Measurements from ENCODE around the gene S100Z.
"Not testable (repeated sequence)": the region's sequence is repeated elsewhere in the genome, so short reads cannot be mapped to it uniquely, and the experiment has no call there.

The S100Z gene

DNA sequence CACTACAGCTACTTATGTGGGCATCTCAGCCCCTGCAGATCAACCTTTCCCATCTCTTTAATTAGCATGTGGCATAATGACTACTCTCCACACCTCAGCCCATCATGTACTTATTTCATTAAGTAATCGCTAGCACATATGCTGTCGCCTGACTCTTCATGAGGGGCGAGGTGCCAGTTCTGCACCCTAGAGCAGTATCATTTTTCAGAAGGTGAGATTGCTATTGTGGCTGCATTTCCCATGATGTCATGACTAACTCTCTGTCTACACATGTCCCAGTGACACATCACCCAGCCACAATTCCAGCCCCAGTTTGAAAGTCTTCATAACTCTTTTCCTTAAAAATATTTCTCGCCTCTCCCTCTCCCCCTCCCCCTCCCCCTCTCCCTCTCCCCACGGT is 38.6 kb upstream of the S100Z start:
- WGBS, 2 experiments (ENCODE audit: insufficient coverage in 2 of 2), result 98 to 100% methylated on average over 2 to 4 of the region's 5 CpGs
- H3K4me1 ChIP-seq (ENCODE audit: control insufficient read depth, insufficient read depth, low read length, poor library complexity, severe bottlenecking), result peaks cover 35% of the 10 kb centered on the region
- no peaks in the 10 kb centered on the region for H3K36me3 ChIP-seq (ENCODE audit: control insufficient read depth, insufficient read depth, low read length)
- no peak overlapping the region for H3K4me3 ChIP-seq (ENCODE audit: extremely low read depth, insufficient read depth, low read length, poor library complexity, severe bottlenecking)
- no peak overlapping the region for H3K27ac ChIP-seq (ENCODE audit: low read depth, low read length, severe bottlenecking)
- H3K9me3 ChIP-seq (ENCODE audit: control insufficient read depth, low read length), result peaks cover 8% of the 10 kb centered on the region

DNA sequence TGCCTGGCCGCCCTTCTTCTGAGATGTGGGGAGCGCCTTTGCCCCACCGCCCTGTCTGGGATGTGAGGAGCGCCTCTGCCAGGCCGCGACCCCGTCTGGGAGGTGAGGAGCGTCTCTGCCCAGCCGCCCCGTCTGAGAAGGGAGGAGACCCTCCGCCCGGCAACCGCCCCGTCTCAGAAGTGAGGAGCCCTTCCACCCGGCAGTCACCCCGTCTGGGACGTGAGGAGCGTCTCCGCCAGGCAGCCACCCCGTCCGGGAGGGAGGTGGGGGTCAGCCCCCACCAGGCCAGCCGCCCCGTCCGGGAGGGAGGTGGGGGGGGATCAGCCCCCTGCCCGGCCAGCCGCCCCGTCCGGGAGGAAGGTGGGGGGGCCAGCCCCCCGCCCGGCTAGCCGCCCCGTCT is 37.6 kb upstream of the S100Z start:
- not testable (repeated sequence) for H3K27ac ChIP-seq (ENCODE audit: low read depth, low read length, severe bottlenecking); H3K9me3 ChIP-seq (ENCODE audit: control insufficient read depth, low read length); H3K36me3 ChIP-seq (ENCODE audit: control insufficient read depth, insufficient read depth, low read length); H3K4me3 ChIP-seq (ENCODE audit: extremely low read depth, insufficient read depth, low read length, poor library complexity, severe bottlenecking)
- H3K4me1 ChIP-seq (ENCODE audit: control insufficient read depth, insufficient read depth, low read length, poor library complexity, severe bottlenecking), result peaks cover 32% of the 10 kb centered on the region
- 92 to 94% methylated on average over 8 to 24 of the region's 32 CpGs for WGBS, 2 experiments (ENCODE audit: insufficient coverage in 2 of 2)

DNA sequence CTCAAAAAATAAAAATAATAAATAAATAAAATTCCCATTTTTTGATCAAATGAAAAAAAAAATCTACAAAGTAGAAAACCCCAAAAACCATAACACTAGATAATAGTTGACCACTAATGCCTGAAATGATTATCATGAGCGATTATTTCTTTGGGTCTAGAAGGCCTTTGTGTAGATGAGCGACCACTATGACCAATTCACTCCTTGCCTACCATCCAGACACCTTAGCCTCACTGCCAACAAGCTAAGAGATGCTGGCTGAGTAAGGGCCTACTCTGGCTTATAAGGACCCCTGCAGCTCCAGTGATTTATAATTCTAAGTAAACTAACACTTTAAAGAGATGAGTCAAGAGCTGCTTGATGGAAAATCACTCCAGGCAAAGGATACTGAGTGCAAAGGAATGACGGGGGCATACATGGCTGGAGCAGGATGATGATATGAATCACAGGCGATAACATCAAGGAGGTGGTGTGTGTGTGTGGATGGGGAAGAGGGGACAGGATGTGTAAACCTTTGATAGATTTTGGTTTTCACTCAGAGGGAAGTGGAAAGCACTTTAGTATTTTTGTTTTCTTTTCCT is 35.7 kb upstream of the S100Z start:
- 68 to 85% methylated on average over 2 of the region's 4 CpGs for WGBS, 2 experiments (ENCODE audit: insufficient coverage in 2 of 2)
- peaks cover 8% of the 10 kb centered on the region for H3K9me3 ChIP-seq (ENCODE audit: control insufficient read depth, low read length)
- no peaks in the 10 kb centered on the region for H3K36me3 ChIP-seq (ENCODE audit: control insufficient read depth, insufficient read depth, low read length)

DNA sequence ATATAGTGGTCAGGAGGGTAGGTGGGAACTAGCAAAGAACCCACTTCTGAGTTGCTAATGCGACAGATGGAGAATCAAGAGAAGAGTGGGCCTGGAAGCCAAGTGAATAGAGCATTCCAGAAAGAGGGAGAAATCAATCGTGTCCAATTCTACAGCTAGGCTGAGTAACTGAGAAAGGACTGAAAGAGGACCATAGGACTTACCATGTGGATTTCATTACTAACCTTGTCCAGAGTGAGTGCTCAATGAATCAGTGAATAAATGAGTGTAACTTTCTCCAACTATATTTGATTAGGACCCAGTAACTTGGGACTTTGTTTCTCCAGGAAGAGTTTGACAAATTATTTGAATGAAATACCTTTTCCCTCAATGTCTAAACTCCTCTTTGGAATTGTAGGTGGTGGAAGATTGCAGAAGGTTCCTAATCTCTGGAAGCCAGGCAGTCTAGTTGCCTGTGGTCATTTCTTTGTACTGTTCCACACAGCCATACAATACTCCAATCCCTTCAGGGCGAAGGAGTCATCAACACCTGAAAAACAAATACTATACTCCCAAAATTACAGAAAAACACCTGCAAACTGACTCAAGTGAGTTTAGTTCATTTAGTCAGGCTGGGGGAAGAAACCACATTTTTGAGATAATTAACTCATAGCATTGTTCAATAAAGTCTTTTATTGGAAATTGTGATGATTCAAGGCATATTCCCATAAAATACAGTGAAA is 33.5 kb upstream of the S100Z start:
- peaks cover under 1% of the 10 kb centered on the region for H3K9me3 ChIP-seq (ENCODE audit: control insufficient read depth, low read length)
- peaks cover 11% of the 10 kb centered on the region for H3K4me1 ChIP-seq (ENCODE audit: control insufficient read depth, insufficient read depth, low read length, poor library complexity, severe bottlenecking)
- peaks cover under 1% of the 10 kb centered on the region for H3K36me3 ChIP-seq (ENCODE audit: control insufficient read depth, insufficient read depth, low read length)
- WGBS, 2 experiments (ENCODE audit: insufficient coverage in 2 of 2), result 100% methylated on average over 1 to 2 of the region's 3 CpGs
- H3K4me3 ChIP-seq (ENCODE audit: extremely low read depth, insufficient read depth, low read length, poor library complexity, severe bottlenecking), result no peak overlapping the region
- H3K27ac ChIP-seq (ENCODE audit: low read depth, low read length, severe bottlenecking), result no peak overlapping the region

More for the DNA sequence above, 35.7 kb upstream of the S100Z start:
- H3K27ac ChIP-seq (ENCODE audit: low read depth, low read length, severe bottlenecking), result peak overlapping the region; percentile 71
- H3K4me3 ChIP-seq (ENCODE audit: extremely low read depth, insufficient read depth, low read length, poor library complexity, severe bottlenecking), result no peak overlapping the region
- H3K4me1 ChIP-seq (ENCODE audit: control insufficient read depth, insufficient read depth, low read length, poor library complexity, severe bottlenecking), result peaks cover 15% of the 10 kb centered on the region

DNA sequence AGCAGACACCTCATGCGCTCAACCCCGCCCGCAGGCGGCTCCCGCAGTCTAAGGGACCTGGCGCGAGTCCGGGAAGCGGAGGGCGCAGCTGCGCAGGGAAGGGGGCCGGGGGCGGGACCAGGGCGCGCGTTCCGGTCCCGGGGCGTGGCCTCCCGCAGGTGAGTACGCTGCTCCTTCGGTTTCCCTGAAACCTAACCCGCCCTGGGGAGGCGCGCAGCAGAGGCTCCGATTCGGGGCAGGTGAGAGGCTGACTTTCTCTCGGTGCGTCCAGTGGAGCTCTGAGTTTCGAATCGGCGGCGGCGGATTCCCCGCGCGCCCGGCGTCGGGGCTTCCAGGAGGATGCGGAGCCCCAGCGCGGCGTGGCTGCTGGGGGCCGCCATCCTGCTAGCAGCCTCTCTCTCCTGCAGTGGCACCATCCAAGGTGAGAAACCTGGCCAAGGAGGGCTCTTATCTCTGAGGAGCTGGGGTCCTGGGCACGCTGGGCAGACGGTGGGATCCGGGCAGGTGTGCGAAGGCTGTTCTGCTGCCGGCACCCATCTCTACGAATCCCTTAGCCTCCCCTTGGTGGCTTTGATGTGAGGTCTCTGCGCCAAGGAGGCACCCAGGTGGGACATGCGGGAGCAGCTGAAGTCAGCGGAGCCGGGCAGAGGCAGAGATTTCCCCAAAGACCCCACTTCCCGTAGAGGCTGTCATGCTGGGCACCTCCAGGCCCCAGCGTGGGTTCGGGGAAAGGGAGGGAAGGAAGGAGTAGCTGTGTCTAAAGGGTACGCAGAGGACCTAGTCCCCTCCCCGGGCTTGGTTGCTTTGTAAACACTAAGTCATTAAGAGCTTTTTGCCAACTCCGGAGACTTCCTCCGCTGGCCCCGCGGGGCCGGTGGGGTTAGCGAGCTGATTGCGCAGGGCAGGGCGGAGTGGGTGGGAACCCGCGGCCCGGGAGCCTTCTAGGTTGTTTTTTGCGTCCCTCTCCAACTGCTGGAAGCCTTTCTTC is 30.7 kb upstream of the S100Z start, which contains the start of gene F2RL1:
F2RL1 (plus strand) TSS at position 187 of the 988 bp plus-strand sequence; CDS start at position 340, 153 bp downstream.
- H3K4me3 ChIP-seq (ENCODE audit: extremely low read depth, insufficient read depth, low read length, poor library complexity, severe bottlenecking), result peak within 1 kb of the TSS; percentile 96
- peaks cover 12% of the 10 kb centered on the region for H3K4me1 ChIP-seq (ENCODE audit: control insufficient read depth, insufficient read depth, low read length, poor library complexity, severe bottlenecking)
- 1% methylated on average over 62 to 66 of the region's 72 CpGs for WGBS, 2 experiments (ENCODE audit: insufficient coverage in 2 of 2)
- peak within 1 kb of the TSS; percentile 59 for H3K27ac ChIP-seq (ENCODE audit: low read depth, low read length, severe bottlenecking)
- H3K36me3 ChIP-seq (ENCODE audit: control insufficient read depth, insufficient read depth, low read length), result peaks cover 27% of the 10 kb centered on the region
- H3K9me3 ChIP-seq (ENCODE audit: control insufficient read depth, low read length), result no peaks in the 10 kb centered on the region

DNA sequence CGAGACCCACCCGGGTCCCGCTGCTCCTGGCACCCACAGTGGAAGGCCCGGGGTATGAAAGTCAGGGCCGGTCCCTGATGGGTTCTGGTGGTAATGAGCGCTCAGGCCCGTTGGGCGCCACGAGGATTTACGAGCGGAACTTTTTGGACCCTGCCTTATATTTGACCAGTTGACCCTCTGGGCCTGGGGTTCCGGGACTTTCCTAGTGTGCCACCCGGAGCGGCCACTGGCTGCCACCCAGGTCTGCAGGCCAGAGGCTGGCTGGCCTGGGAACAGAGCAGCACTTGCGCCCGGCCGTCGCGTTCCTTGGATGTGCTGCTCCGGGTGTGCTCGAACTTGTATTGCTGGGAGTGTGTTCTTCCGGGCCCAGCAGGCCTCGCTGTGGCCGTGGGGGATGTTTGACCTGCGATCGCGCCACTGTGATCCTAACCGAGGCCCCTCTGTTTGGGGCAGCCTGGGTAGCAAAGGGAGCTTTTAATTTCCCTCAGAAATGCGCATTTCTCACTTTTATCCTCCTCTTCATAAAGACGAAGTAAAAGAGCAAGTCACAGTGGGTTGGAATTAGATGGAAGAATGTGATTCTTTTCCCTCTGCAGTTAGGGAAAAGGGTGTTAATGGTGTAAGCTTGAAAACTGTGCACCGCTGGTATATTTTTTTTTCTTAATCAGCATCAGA is 29.8 kb upstream of the S100Z start:
- 4 to 7% methylated on average over 20 to 26 of the region's 31 CpGs for WGBS, 2 experiments (ENCODE audit: insufficient coverage in 2 of 2)
- H3K4me3 ChIP-seq (ENCODE audit: extremely low read depth, insufficient read depth, low read length, poor library complexity, severe bottlenecking), result peak overlapping the region; percentile 96

DNA sequence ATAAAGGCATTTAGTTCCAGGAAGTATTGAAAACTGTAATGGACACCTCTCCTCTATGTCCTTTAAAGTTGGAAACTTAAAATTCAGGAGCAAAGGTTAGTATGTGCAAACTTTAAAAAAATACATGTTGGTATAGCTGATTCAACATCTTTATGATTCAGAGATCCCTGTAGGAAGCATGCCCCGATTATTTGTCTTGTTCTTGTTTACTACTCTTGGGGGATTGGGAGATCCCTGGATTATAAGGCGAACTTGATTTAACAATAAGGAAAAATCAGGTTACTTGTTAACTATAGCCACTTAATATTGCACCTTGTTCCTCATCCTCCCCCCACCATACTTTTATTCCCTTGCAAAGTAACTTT is 29.3 kb upstream of the S100Z start:
- 0 to 40% methylated on average over 1 of the region's 2 CpGs for WGBS, 2 experiments (ENCODE audit: insufficient coverage in 2 of 2)
- peak overlapping the region; percentile 96 for H3K4me3 ChIP-seq (ENCODE audit: extremely low read depth, insufficient read depth, low read length, poor library complexity, severe bottlenecking)
- peaks cover 39% of the 10 kb centered on the region for H3K36me3 ChIP-seq (ENCODE audit: control insufficient read depth, insufficient read depth, low read length)
- H3K9me3 ChIP-seq (ENCODE audit: control insufficient read depth, low read length), result no peaks in the 10 kb centered on the region
- H3K4me1 ChIP-seq (ENCODE audit: control insufficient read depth, insufficient read depth, low read length, poor library complexity, severe bottlenecking), result peaks cover 17% of the 10 kb centered on the region
- H3K27ac ChIP-seq (ENCODE audit: low read depth, low read length, severe bottlenecking), result no peak overlapping the region

More for the DNA sequence above, 29.8 kb upstream of the S100Z start:
- peaks cover 34% of the 10 kb centered on the region for H3K36me3 ChIP-seq (ENCODE audit: control insufficient read depth, insufficient read depth, low read length)
- H3K27ac ChIP-seq (ENCODE audit: low read depth, low read length, severe bottlenecking), result peak overlapping the region; percentile 31
- peaks cover 15% of the 10 kb centered on the region for H3K4me1 ChIP-seq (ENCODE audit: control insufficient read depth, insufficient read depth, low read length, poor library complexity, severe bottlenecking)
- no peaks in the 10 kb centered on the region for H3K9me3 ChIP-seq (ENCODE audit: control insufficient read depth, low read length)

DNA sequence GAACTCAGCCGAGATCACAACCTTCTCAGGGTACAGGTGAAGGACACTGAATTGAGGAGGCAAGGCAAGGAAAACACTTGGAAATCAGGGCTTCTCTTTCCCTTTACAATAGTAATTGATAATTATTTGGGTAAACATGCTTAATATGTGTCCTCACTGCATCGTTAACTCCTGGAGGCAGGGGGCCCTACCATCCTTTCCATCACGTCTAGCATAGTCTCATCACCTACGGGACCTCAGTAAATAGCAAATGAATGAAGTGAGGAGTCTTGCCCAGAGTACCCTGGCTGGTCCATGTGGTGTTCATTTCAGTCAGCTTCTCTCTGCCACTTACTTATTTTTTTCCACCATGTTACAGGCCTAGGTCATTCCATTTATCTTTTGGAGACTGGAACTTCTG is 28.7 kb upstream of the S100Z start:
- Histone ChIP-seq H3K4me1 (ENCODE audit: control insufficient read depth, insufficient read depth, low read length, poor library complexity, severe bottlenecking) (peaks cover 15% of the 10 kb centered on the region), H3K36me3 (ENCODE audit: control insufficient read depth, insufficient read depth, low read length) (peaks cover 44% of the 10 kb centered on the region), H3K27ac (ENCODE audit: low read depth, low read length, severe bottlenecking) (no peak overlapping the region), H3K9me3 (ENCODE audit: control insufficient read depth, low read length) (no peaks in the 10 kb centered on the region), H3K4me3 (ENCODE audit: extremely low read depth, insufficient read depth, low read length, poor library complexity, severe bottlenecking) (peak overlapping the region; percentile 96)
- 60% methylated on average over 2 of the region's 4 CpGs; no CpG with 5 or more reads in 1 of the 2 experiments for WGBS, 2 experiments (ENCODE audit: insufficient coverage in 2 of 2)

DNA sequence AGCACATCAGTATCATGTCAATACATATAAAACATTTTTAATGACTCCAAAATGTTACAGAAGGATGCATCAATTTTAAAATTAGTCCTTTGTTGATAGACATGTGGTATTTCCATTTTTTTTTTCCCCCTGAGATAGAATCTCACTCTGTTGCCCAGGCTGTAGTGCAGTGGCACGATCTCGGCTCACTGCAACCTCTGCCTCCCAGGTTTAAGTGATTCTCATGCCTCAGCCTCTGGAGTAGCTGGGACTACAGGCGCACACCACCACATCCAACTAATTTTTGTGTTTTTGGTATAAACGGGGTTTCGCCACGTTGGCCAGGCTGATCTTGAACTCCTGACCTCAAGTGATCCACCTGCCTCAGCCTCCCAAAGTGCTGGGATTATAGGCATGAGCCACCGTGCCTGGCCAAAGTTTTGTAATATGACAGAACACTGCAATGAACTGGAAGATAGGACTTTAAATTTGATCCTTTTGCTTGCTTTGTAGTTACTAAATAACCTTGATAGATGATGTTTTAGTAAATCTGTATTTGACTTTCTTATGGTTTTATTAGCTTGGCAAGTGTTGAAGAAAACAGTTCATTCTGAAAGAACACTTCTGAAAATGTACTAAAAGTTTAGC is 27.6 kb upstream of the S100Z start:
- Histone ChIP-seq H3K4me3 (ENCODE audit: extremely low read depth, insufficient read depth, low read length, poor library complexity, severe bottlenecking) (peak overlapping the region; percentile 96), H3K4me1 (ENCODE audit: control insufficient read depth, insufficient read depth, low read length, poor library complexity, severe bottlenecking) (peaks cover 15% of the 10 kb centered on the region), H3K36me3 (ENCODE audit: control insufficient read depth, insufficient read depth, low read length) (peaks cover 50% of the 10 kb centered on the region)
- 86 to 94% methylated on average over 3 to 6 of the region's 7 CpGs for WGBS, 2 experiments (ENCODE audit: insufficient coverage in 2 of 2)
- not testable (repeated sequence) for H3K27ac ChIP-seq (ENCODE audit: low read depth, low read length, severe bottlenecking); H3K9me3 ChIP-seq (ENCODE audit: control insufficient read depth, low read length)

DNA sequence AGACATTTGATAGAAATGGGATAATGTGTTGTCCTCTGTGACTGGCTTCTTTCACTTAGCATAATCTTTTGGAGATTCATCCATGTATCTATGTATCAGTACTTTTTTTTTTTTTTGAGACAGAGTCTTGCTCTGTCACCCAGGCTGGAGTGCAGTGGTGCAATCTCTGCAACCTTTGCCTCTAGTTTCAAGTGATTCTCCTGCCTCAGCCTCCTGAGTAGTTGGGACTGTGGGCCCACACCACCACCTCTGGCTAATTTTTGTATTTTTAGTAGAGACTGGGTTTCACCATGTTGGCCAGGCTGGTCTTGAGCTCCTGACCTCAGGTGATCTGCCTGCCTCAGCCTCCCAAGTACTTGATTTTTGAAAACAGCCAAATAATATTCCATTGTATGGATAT is 23.4 kb upstream of the S100Z start:
- H3K4me1 ChIP-seq (ENCODE audit: control insufficient read depth, insufficient read depth, low read length, poor library complexity, severe bottlenecking), result peaks cover 19% of the 10 kb centered on the region
- not testable (repeated sequence) for H3K27ac ChIP-seq (ENCODE audit: low read depth, low read length, severe bottlenecking); H3K4me3 ChIP-seq (ENCODE audit: extremely low read depth, insufficient read depth, low read length, poor library complexity, severe bottlenecking); H3K9me3 ChIP-seq (ENCODE audit: control insufficient read depth, low read length)
- H3K36me3 ChIP-seq (ENCODE audit: control insufficient read depth, insufficient read depth, low read length), result peaks cover 79% of the 10 kb centered on the region
